GM15510 (cell line): ENCODE data around the gene RPL36.

Source experiments
- POLR2A ChIP-seq: IDR thresholded peaks from 3 replicates; pipeline ENCODE4 v1.6.1; 2011; ENCODE audit warnings: borderline replicate concordance; ENCODE audit not compliant: insufficient read length; ENCODE audit errors: extremely low read depth

The RPL36 gene

GRCh38 chr19:5693195-5694166 lies 3.4 kb downstream of the RPL36 start:
- peak; percentile 21 for TF ChIP-seq POLR2A

DNA sequence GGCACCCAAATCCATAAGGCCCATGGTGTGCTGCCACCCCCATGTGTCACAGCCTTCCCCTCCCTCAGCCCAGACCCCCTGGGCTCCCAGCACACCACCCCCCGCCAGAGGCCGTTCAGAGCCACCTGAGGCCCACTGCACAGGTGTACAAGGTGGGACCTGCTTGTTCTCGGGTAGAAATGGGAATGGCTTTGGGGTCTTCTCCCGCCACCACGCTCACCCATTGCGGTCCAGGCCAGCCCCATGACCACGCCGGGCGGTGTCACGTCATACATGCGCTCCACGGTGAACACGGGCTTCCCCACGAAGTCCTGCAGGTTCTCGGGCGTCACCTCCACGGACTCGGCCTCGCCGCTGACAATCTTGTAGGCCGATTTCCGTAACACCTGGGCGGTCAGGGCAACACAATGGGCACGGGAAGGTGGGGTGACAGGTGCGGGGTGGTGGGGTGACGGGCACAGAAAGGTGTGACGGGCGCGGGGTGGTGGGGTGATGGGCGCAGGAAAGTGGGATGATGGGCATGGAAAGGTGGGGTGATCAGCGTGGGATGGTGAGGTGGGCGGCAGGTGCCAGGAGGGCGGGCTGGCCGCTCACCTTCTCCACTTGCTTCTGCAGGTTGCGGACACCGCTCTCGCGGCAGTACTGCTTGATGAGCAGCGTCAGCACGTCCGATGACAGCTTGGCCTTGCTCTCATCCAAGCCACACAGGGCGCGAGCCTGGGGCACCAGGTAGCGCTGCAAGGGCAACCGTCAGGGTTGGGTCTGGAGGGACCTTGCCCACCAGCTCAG lies 4.3 kb downstream of the RPL36 start:
- TF ChIP-seq POLR2A: no peak

DNA sequence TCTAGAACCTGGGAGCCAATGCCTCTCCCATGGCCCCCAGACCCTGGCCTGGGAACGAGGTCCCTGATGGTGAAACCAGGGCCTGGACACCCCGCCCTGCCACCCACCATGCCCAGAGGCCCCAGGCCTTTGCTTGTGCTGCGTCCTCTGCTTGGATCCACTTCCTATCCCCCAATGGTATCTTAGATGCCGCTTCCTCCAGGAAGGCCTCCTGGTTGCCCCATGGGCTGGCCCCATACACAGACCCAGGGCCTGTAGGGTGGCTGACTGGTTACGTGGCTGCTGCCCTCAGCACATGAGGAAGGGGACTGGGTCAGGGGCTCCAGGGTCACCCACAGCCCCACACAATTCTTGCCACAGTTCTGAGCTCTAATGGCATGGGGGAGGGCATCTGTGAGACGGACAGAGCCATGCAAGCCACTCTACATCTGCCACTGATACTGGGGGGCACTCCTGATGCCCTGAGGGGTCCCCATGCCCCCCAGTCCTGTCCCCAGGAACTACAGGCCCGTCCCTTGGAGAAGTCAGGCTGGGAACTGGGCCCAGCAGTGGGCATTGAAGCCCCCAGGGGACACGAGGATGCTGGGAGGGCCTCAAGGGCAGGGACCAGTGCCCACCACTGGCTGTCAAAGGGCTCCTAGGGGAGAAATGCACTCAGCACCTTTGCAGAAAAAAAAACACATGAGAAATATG lies 5.0 kb downstream of the RPL36 start:
- TF ChIP-seq POLR2A: no peak

DNA sequence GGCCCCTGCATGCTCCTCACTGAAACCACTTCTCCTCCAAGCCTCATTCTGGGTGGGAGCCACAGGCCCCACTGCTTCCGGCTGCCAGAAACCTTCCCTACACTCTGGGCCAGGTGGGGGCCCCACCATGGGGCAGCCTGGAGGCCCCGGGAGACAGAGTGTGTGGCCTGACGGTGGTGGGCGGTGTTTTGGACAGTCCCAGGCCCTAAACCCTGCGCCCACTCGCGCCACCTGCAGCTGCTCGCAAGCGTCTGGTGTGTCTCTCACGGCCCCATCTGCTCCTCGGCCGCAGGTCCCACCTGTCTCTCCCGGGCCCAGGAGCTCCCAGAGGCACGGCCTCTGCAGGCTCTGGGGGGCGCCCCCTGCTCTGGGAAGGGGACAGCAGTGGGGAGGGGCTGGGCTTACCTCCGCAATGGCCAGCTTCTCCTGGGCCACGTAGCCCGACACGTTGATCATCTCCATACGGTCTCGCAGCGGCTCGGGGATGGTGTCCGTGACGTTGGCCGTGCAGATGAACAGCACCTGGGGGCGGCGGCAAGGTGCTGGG lies 5.6 kb downstream of the RPL36 start:
- TF ChIP-seq POLR2A: no peak

GRCh38 chr19:5696196-5697021 lies 6.3 kb downstream of the RPL36 start:
- peak; percentile 9 for TF ChIP-seq POLR2A

GRCh38 chr19:5697022-5697889 lies 7.2 kb downstream of the RPL36 start:
- no peak for TF ChIP-seq POLR2A

- peak; percentile 20 for TF ChIP-seq POLR2A
Observed at GRCh38 chr19:5697890-5698634, 8.0 kb downstream of the RPL36 start.

GRCh38 chr19:5698635-5699422 lies 8.7 kb downstream of the RPL36 start:
- TF ChIP-seq POLR2A: no peak

- TF ChIP-seq POLR2A: no peak
Observed at GRCh38 chr19:5700455-5701092, 10.5 kb downstream of the RPL36 start.

- no peak for TF ChIP-seq POLR2A
Observed at GRCh38 chr19:5703819-5704818, 14.0 kb downstream of the RPL36 start.
